GM19238 (cell line): ENCODE results near the gene PPFIA2.
"Not testable (repeated sequence)": the region's sequence is repeated elsewhere in the genome, so short reads cannot be mapped to it uniquely, and the experiment has no call there.

Experiments
- DNase-seq: peaks from one replicate; pipeline ENCODE4 v3.0.0; 2011; ENCODE audit warnings: low spot score; ENCODE audit not compliant: insufficient read length

Gene PPFIA2

GRCh38 chr12:81670759-81671158 is 88.4 kb downstream of the PPFIA2 start:
- no peak for DNase-seq

DNA sequence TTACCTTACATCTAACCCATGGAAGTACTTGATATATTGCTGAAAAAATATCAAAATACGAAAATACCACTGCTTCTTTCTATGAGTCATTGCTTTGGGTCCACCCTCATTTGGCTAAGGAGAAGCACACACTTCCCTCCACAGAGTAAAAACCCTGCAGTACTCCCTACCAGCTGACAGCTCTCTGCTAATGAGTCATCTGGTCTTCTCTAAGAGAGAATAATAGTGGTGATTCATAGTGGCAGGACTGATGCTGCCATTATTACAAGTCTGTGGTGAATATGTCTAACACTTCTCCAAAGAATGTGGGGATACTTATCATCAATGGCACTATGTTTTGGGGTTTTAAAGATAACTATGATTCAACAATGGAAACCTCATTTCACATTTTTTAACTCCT is 90.7 kb downstream of the PPFIA2 start:
- no peak for DNase-seq

GRCh38 chr12:81659310-81659709 is 99.8 kb downstream of the PPFIA2 start:
- not testable (repeated sequence) for DNase-seq

- DNase-seq: no peak
Measured at GRCh38 chr12:81644503-81644902, 114.6 kb downstream of the PPFIA2 start.

DNA sequence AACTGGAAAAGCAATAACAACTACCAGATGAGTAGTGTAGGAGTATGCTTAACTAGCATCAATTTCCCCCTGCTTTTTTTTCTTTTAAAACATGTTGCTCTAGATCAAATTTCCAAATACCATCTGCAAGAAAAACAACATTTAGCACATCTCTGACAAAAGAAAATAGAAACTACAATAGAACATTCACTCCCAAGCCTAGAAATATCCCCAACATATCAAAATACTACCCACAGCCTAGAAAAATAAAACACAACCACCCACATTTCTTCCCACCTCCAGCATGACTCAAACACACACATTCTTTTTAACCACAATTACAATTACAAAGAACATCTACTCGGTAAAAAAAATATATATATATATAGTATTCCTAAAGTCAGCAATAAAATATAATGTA is 120.0 kb downstream of the PPFIA2 start:
- DNase-seq: no peak

GRCh38 chr12:81633127-81633526 is 126.0 kb downstream of the PPFIA2 start:
- no peak for DNase-seq

- DNase-seq: no peak
Measured at GRCh38 chr12:81627336-81628189, 131.6 kb downstream of the PPFIA2 start.

- DNase-seq: no peak
Measured at GRCh38 chr12:81626406-81626805, 132.7 kb downstream of the PPFIA2 start.

DNA sequence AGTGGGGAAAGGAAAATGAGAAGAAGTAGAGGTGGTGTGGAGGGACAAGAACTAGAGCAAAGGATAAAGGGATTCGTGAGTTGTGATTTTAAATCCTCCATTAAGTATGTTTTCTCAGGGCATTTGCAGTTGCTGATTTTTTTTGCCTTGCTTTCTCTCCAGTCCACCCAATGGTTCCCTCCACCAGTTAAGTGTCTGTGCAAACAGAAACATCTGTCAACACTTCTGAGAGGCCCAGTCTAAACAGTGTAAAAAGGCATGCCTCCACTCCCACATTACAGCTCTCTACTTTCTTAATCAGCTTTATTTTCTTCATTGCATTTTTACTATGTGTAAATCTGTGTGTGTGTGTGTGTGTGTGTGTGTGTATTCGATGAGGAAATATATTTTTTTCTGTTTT is 141.2 kb downstream of the PPFIA2 start:
- DNase-seq: no peak

GRCh38 chr12:81615026-81615588 is 144.0 kb downstream of the PPFIA2 start:
- DNase-seq: no peak

- DNase-seq: no peak
Measured at GRCh38 chr12:81610955-81611889, 147.9 kb downstream of the PPFIA2 start.

DNA sequence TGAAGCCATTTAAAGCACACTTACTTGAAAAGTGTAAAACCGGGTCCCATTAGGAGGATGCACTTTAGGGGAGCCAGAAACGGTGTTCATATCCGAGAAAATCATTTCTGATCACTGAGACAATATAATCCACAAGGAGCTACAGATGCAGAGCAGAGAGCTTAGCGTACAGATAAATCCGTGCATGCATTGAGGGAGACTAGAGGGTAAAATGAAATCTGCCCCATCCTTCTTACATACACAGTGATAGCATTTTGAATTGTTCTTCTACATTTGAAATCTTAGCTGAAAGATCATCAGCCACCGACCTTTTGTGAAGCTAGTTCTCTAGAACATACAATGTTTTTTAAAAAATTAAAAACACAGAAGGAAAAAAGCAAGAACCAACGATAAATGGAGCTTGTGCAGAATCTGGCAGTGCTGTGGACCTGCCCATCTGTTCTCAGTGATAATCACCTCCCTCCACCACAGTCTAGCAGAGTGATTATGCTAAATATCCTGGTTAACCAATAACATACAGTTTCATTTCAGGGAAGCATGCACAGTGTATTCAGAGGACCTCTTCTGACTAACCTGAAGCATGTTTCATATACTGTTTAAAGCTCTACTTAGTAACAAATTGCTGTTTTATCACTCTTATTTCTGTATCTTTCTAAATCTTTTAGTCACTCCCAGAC is 161.1 kb downstream of the PPFIA2 start:
- no peak for DNase-seq

- no peak for DNase-seq
Measured at GRCh38 chr12:81596558-81596957, 162.6 kb downstream of the PPFIA2 start.

GRCh38 chr12:81591256-81591655 is 167.9 kb downstream of the PPFIA2 start:
- DNase-seq: no peak

DNA sequence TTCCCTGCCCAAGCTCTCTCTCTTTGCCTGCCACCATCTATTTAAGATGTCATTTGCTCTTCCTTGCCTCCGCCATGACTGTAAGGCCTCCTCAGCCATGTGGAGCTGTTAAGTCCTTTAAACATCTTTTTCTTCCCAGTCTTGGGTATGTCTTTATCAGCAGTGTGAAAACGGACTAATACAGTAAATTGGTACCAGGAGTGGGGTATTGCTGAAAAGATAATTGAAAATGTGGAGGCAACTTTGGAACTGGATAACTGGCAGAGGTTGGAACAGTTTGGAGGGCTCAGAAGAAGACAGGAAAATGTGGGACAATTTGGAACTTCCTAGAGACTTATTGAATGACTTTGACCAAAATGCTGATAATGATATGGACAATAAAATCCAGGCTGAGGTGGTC is 168.4 kb downstream of the PPFIA2 start:
- DNase-seq: not testable (repeated sequence)

DNA sequence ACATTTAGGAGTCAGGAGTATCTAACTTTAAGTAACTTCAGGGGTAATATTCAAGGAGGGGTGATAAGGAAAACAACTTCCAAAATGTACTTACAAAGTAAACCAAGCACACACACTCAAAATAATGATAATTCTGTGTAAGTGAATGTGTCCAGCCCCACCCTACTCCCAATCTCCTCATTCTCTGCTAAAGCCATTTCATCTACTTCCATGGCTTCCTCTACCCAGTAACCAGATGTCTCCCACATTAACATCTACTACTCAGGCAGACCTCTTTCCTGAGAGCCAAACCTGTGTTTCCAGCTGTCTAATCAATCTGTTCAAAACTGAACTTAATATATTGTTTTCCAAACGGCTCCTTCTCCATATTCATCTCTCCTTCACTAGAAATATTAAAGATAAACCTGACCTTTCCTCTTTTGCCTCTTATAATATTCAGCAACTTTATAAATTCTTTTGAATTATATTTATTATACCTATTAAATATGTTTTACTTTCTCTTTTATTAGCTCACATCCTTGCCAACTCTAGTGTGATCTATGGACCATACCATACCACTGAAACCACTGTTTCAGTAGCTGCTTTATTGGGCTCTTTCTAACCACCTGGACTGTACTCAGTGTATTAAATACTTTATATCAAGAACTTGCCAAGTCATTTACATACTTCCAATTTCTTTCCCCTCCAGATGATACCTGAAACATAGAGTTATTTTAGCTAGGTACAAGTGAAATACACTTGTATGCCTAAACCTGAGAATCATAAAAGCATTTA is 170.7 kb downstream of the PPFIA2 start:
- no peak for DNase-seq

GRCh38 chr12:81585787-81586186 is 173.4 kb downstream of the PPFIA2 start:
- DNase-seq: no peak

DNA sequence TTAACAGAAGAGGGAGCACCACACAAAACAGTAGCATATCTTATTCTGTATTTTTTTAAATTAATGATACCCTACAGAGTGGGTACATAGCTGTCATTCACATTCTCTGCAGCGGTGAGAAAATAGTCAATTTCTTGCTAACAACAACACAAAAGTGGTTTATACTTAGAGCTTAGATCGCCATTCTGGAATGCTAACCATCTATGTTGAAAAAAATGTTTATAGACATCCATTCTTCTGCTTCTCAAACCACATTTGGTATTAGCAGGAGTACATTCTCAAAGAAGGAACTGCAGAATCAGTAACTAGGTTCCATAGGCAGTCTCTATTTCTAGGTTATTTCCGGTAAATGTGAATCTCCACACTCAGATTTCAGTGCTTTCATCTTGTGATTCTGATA is 185.9 kb downstream of the PPFIA2 start:
- DNase-seq: no peak

DNA sequence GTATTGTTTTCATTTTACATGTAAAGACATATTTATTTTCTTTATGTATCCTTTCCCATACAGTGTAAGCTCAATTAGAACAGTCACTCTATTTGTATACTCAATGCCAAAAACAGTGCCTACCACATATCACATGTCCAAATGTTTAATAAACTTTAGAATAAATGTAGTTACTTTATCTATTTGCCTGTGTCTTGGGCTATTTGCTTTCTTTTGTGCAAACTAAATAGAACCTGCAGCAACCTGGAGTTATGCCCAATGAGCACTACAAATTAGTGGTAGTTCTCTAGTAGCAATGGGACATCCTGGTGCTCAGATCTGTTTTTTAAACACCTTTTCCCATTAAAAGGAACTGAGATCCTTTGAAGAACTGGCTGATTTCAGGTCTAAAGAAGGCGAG is 186.7 kb downstream of the PPFIA2 start:
- no peak for DNase-seq

DNA sequence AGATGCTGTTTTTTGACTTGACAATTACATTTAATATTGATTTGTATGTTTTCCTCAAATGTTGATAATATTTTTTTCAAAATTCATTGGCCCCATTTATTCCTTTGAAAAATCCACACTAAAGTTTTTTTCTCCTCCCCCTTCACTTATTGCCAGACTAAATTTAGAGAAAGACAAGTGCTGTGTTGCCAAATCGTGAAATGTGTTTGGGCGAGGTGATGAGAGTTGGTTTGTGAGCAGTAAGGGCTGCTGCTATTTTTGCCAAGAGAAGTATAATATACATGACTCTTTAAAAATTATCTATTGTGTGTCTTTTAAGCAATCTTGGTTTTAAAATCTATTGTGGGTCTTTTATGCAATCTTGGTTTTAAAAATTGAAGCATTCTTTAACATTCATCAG is 188.9 kb downstream of the PPFIA2 start:
- no peak for DNase-seq

GRCh38 chr12:81564237-81564636 is 194.9 kb downstream of the PPFIA2 start:
- DNase-seq: no peak
